ENCODE measurements around the gene GAL.

Gene GAL

GRCh38 chr11:68684385-68685356 is at the start of gene GAL:
Gene GAL, plus strand, starts transcription at chr11:68684544. Its CDS starts 380 bp downstream, at chr11:68684924.
- in situ Hi-C loops (cut with MboI; ENCODE audit: low sequenced_read_pairs): no loop called here

GRCh38 chr11:68634606-68635005 is 49.7 kb upstream of the GAL start:
- in situ Hi-C loops (cut with MboI; ENCODE audit: low sequenced_read_pairs): loop anchor here (25.0 kb wide), 2 partner anchors 453 to 1028 kb away; no protein-coding TSS in a partner anchor

GRCh38 chr11:68635172-68635571 is 49.2 kb upstream of the GAL start:
- in situ Hi-C loops (cut with MboI; ENCODE audit: low sequenced_read_pairs): loop anchor here (25.0 kb wide), 2 partner anchors 452 to 1027 kb away; no protein-coding TSS in a partner anchor

GRCh38 chr11:68635883-68636282 is 48.5 kb upstream of the GAL start:
- in situ Hi-C loops (cut with MboI; ENCODE audit: low sequenced_read_pairs): loop anchor here (25.0 kb wide), 2 partner anchors 451 to 1026 kb away; no protein-coding TSS in a partner anchor

- in situ Hi-C loops (cut with MboI; ENCODE audit: low sequenced_read_pairs): loop anchor here (25.0 kb wide), 2 partner anchors 448 to 1023 kb away; no protein-coding TSS in a partner anchor
These were observed 45.0 kb upstream of the GAL start for GRCh38 chr11:68639322-68639721.

GRCh38 chr11:68641880-68642279 is 42.5 kb upstream of the GAL start:
- in situ Hi-C loops (cut with MboI; ENCODE audit: low sequenced_read_pairs): loop anchor here (25.0 kb wide), 2 partner anchors 445 to 1020 kb away; no protein-coding TSS in a partner anchor

- in situ Hi-C loops (cut with MboI; ENCODE audit: low sequenced_read_pairs): loop anchor here (25.0 kb wide), 2 partner anchors 444 to 1019 kb away; no protein-coding TSS in a partner anchor
These were observed 40.8 kb upstream of the GAL start for GRCh38 chr11:68643585-68643984.

GRCh38 chr11:68646832-68647231 is 37.5 kb upstream of the GAL start:
- in situ Hi-C loops (cut with MboI; ENCODE audit: low sequenced_read_pairs): loop anchor here (25.0 kb wide), 2 partner anchors 440 to 1015 kb away; no protein-coding TSS in a partner anchor

- in situ Hi-C loops (cut with MboI; ENCODE audit: low sequenced_read_pairs): loop anchor here (25.0 kb wide), 2 partner anchors 437 to 1012 kb away; no protein-coding TSS in a partner anchor
These were observed 34.3 kb upstream of the GAL start for GRCh38 chr11:68649851-68650555.

GRCh38 chr11:68650801-68651200 is 33.5 kb upstream of the GAL start:
- in situ Hi-C loops (cut with MboI; ENCODE audit: low sequenced_read_pairs): no loop called here

- in situ Hi-C loops (cut with MboI; ENCODE audit: low sequenced_read_pairs): no loop called here
These were observed 32.9 kb upstream of the GAL start for GRCh38 chr11:68651208-68651984.

GRCh38 chr11:68651985-68652682 is 32.2 kb upstream of the GAL start:
- in situ Hi-C loops (cut with MboI; ENCODE audit: low sequenced_read_pairs): no loop called here

GRCh38 chr11:68652683-68653156 is 31.6 kb upstream of the GAL start:
- in situ Hi-C loops (cut with MboI; ENCODE audit: low sequenced_read_pairs): no loop called here

- in situ Hi-C loops (cut with MboI; ENCODE audit: low sequenced_read_pairs): no loop called here
These were observed 30.6 kb upstream of the GAL start for GRCh38 chr11:68653486-68654430.

GRCh38 chr11:68654978-68655377 is 29.4 kb upstream of the GAL start:
- in situ Hi-C loops (cut with MboI; ENCODE audit: low sequenced_read_pairs): no loop called here

- in situ Hi-C loops (cut with MboI; ENCODE audit: low sequenced_read_pairs): no loop called here
These were observed 28.9 kb upstream of the GAL start for GRCh38 chr11:68655406-68655805.

- in situ Hi-C loops (cut with MboI; ENCODE audit: low sequenced_read_pairs): no loop called here
These were observed 28.5 kb upstream of the GAL start for GRCh38 chr11:68655806-68656205.

- in situ Hi-C loops (cut with MboI; ENCODE audit: low sequenced_read_pairs): no loop called here
These were observed 27.1 kb upstream of the GAL start for GRCh38 chr11:68657021-68657780.

Data from HL-60/S4 treated with retinoic acid at 250 ng/mL for 4 days and 3 days (cell line).